Gastrocnemius medialis (tissue), 4 donors: ENCODE results near the gene HS3ST2. TPM values are rescaled to one million over a fixed set of nuclear protein-coding genes. Genes with fewer than 3 reads are reported as not detected.
"Not testable (repeated sequence)": the region's sequence is repeated elsewhere in the genome, so short reads cannot be mapped to it uniquely, and the experiment has no call there.

Experiments
- ATAC-seq, 2 donors: fragments of 150-250 bp; one replicate each; pipeline ENCODE4 v1.9.1; 2016
- DNase-seq, 2 donors: peaks; one replicate each; pipeline ENCODE4 v3.0.0-alpha.2; 2019
- H3K27ac ChIP-seq, 4 donors: fragments of 200-600 bp; sonication (generic); 1 replicate in 1 of 4; 2 replicates in 3 of 4; pipeline ENCODE4 v1.5.1; 2016 to 2018; ENCODE audit warnings: mild to moderate bottlenecking in 2 of 4, moderate library complexity in 1 of 4
- H3K27me3 ChIP-seq, 3 donors: fragments of 200-600 bp; sonication (generic) in 2 of 3; 1 replicate in 1 of 3; 2 replicates in 2 of 3; pipeline versions ENCODE4 v1.5.1 to v1.6.0; 2016 to 2019; ENCODE audit warnings: mild to moderate bottlenecking in 1 of 3, moderate library complexity in 1 of 3
- H3K36me3 ChIP-seq, 2 donors: fragments of 200-600 bp; sonication (generic) in 1 of 2; one replicate each; pipeline ENCODE4 v1.5.1; 2017 to 2018
- H3K4me1 ChIP-seq, 2 donors: fragments of 200-600 bp; sonication (generic) in 1 of 2; one replicate each; pipeline ENCODE4 v1.5.1; 2016 to 2017; ENCODE audit warnings: mild to moderate bottlenecking in 2 of 2
- H3K4me3 ChIP-seq, 4 donors: fragments of 200-600 bp; sonication (generic) in 3 of 4; 1 replicate in 1 of 4; 2 replicates in 3 of 4; pipeline ENCODE4 v1.5.1; 2016 to 2019; ENCODE audit warnings: mild to moderate bottlenecking in 2 of 4
- H3K9me3 ChIP-seq, 3 donors: fragments of 200-600 bp; sonication (generic) in 2 of 3; 1 replicate in 1 of 3; 2 replicates in 2 of 3; pipeline ENCODE4 v1.5.1; 2016 to 2019
- POLR2A ChIP-seq, 2 donors: fragments of 450-650 bp; IDR thresholded peaks; one replicate each; pipeline ENCODE4 v1.6.1; 2017; ENCODE audit warnings: antibody characterized with exemption in 2 of 2, mild to moderate bottlenecking in 2 of 2, moderate library complexity in 2 of 2
- in situ Hi-C, 4 donors: fragments of 200-750 bp; cut with MboI; loops; one replicate each; pipeline versions ENCODE4 v1.15.0 to v1.8.0; 2017; ENCODE audit warnings: low sequenced_read_pairs in 4 of 4
- intact Hi-C: fragments of 100-400 bp; cut with DNase I; formaldehyde crosslinking; loops from one replicate; pipeline ENCODE4 v1.15.1; 2023; ENCODE audit warnings: low total_unique reads
- total RNA-seq, 4 donors: library from RNA; depleted of rRNA; stranded (reverse); fragments of >200 nt; gene quantifications; one replicate each; pipeline versions ENCODE4 v1.1.0 to v1.2.3, GENCODE V29; 2016
- TF ChIP-seq, protein P1 (sequence below), 5 experiments: fragments of 450-650 bp in 3 of 5; fragments of 200-600 bp in 2 of 5; sonication (generic) in 2 of 5; IDR thresholded peaks in 4 of 5; conservative IDR thresholded peaks in 1 of 5; 1 replicate in 4 of 5; 2 replicates in 1 of 5; pipeline ENCODE4 v1.5.1; 2016 to 2019; ENCODE audit warnings: antibody characterized with exemption in 5 of 5, mild to moderate bottlenecking in 3 of 5, moderate library complexity in 3 of 5

Gene HS3ST2
- total RNA-seq, 4 donors from 2014 or later = 0.13 to 0.20 TPM; not detected in 2

DNA sequence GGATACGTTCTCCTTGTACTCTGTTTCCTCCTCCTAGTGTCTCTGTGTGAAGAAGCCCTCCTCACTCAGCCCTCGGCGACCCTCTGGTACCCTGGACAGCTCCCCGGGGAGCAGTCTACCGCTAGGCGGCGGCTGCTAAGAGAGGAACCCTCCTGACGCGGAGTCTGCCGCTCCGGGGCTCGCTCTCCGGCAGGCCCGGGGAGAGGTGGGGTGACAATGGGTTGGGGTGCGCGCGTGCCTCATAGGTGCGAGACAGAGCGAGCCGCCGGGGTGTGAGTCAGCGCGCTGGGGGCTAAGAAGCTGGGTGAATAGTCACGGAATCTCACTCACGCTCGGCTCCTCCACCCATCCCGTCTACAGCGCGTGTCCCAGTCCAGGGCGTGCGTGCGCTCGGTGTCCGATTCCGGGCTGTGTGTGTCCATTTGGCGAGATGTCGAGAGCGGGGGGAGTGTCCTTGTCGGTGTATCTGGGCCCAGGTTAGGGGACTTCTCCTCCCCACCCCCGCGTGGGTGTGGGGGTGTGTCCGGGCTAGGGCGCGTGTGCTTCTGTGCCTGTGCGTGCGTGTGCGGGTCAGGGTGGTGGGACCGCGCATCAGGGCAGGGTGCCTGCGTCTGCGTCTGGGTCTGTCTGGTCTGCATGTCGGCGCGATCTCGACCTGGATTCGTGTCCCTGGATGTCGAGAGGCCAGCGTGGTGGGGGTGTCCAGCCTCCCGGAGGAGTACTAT lies 577 bp upstream of the HS3ST2 start:
- H3K4me3 ChIP-seq = peak overlapping the region; percentile 48 to 58 (median 52)
- peaks cover 3 to 48% (median 31%) of the 10 kb centered on the region in 3 donors for H3K27me3 ChIP-seq
- peaks cover 6% of the 10 kb centered on the region in 2 donors for H3K4me1 ChIP-seq
- in situ Hi-C loops (no loop called here), intact Hi-C loops (no loop called here)
- DNase-seq (no peak), ATAC-seq (peak in 1 of 2 donors; percentile 30)
- H3K9me3 ChIP-seq = no peaks in the 10 kb centered on the region
- no peaks in the 10 kb centered on the region for H3K36me3 ChIP-seq
- H3K27ac ChIP-seq = no peak overlapping the region
- TF ChIP-seq POLR2A (IDR thresholded peaks at IDR 0.05) = no peak
- TF ChIP-seq, protein P1, sequence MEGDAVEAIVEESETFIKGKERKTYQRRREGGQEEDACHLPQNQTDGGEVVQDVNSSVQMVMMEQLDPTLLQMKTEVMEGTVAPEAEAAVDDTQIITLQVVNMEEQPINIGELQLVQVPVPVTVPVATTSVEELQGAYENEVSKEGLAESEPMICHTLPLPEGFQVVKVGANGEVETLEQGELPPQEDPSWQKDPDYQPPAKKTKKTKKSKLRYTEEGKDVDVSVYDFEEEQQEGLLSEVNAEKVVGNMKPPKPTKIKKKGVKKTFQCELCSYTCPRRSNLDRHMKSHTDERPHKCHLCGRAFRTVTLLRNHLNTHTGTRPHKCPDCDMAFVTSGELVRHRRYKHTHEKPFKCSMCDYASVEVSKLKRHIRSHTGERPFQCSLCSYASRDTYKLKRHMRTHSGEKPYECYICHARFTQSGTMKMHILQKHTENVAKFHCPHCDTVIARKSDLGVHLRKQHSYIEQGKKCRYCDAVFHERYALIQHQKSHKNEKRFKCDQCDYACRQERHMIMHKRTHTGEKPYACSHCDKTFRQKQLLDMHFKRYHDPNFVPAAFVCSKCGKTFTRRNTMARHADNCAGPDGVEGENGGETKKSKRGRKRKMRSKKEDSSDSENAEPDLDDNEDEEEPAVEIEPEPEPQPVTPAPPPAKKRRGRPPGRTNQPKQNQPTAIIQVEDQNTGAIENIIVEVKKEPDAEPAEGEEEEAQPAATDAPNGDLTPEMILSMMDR (IDR thresholded peaks at IDR 0.05 in 4 of 5, conservative IDR thresholded peaks at IDR 0.05 in 1 of 5) = peak in 3 of 5 experiments; percentile 21 to 48 (median 38)

DNA sequence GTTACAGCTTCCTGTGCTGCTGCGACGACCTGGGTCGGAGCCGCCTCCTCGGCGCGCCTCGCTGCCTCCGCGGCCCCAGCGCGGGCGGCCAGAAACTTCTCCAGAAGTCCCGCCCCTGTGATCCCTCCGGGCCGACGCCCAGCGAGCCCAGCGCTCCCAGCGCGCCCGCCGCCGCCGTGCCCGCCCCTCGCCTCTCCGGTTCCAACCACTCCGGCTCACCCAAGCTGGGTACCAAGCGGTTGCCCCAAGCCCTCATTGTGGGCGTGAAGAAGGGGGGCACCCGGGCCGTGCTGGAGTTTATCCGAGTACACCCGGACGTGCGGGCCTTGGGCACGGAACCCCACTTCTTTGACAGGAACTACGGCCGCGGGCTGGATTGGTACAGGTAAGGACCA lies 746 bp downstream of the HS3ST2 start:
- DNase-seq (no peak), ATAC-seq (no peak)
- intact Hi-C loops (no loop called here), in situ Hi-C loops (no loop called here)
- peaks cover 6% of the 10 kb centered on the region in 2 donors for H3K4me1 ChIP-seq
- no peaks in the 10 kb centered on the region for H3K9me3 ChIP-seq
- no peaks in the 10 kb centered on the region for H3K36me3 ChIP-seq
- H3K27ac ChIP-seq = no peak overlapping the region
- peak overlapping the region; percentile 48 to 58 (median 52) for H3K4me3 ChIP-seq
- TF ChIP-seq, protein P1 (IDR thresholded peaks at IDR 0.05 in 4 of 5, conservative IDR thresholded peaks at IDR 0.05 in 1 of 5) = no peak
- TF ChIP-seq POLR2A (IDR thresholded peaks at IDR 0.05) = no peak
- peaks cover 3 to 48% (median 31%) of the 10 kb centered on the region in 3 donors for H3K27me3 ChIP-seq

DNA sequence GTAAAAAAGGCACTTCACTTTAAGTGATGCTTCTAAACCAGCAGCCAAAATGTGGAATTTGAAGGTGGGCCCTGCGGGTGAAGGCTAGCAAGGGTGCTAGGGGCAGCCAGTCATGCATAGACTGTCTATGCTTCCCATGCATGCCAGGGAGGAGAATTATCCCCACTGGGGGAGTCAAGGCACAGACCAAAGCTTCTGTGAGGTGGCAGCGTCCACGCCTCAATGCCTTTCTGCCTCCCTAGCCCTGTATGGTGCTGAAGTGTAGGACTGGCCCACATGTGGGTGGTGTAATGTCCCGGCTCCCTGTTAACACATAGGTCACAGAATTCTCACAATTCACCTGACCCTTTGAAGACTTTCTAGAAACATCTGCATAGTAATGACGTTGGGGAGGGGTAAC lies 1.9 kb downstream of the HS3ST2 start:
- TF ChIP-seq, protein P1 (IDR thresholded peaks at IDR 0.05 in 4 of 5, conservative IDR thresholded peaks at IDR 0.05 in 1 of 5) = no peak
- TF ChIP-seq POLR2A (IDR thresholded peaks at IDR 0.05) = no peak
- no peak overlapping the region for H3K4me3 ChIP-seq
- ATAC-seq (no peak), DNase-seq (no peak)
- H3K27me3 ChIP-seq = peaks cover 3 to 48% (median 31%) of the 10 kb centered on the region in 3 donors
- no peaks in the 10 kb centered on the region for H3K36me3 ChIP-seq
- in situ Hi-C loops = no loop called here
- no peaks in the 10 kb centered on the region for H3K9me3 ChIP-seq
- H3K27ac ChIP-seq = no peak overlapping the region
- H3K4me1 ChIP-seq = peaks cover 6% of the 10 kb centered on the region in 2 donors
- intact Hi-C loops = no loop called here

DNA sequence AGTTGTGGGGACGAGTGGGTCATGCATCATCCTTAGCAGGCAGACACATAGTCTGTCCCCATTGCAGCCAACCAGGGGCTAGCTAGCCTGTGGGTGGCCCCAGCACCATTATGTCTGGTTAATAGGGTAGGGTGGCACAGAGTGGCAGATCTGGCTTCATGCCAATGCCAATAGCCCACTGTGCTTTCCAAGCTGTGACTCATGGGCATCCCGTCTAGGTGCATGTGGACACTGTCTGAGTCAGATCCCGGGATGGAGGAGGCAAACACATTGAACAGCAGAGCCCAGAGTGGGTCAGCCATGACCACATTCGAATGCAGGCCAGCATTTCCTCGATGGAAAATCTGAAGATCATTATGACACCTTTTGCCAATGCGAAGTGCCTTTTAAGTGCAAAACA lies 2.5 kb downstream of the HS3ST2 start:
- peaks cover 6% of the 10 kb centered on the region in 2 donors for H3K4me1 ChIP-seq
- intact Hi-C loops = no loop called here
- H3K9me3 ChIP-seq = no peaks in the 10 kb centered on the region
- DNase-seq = no peak
- no peak for TF ChIP-seq POLR2A (IDR thresholded peaks at IDR 0.05)
- H3K36me3 ChIP-seq = no peaks in the 10 kb centered on the region
- H3K27ac ChIP-seq = no peak overlapping the region
- peaks cover 3 to 48% (median 31%) of the 10 kb centered on the region in 3 donors for H3K27me3 ChIP-seq
- H3K4me3 ChIP-seq = no peak overlapping the region
- in situ Hi-C loops = no loop called here
- no peak for ATAC-seq

DNA sequence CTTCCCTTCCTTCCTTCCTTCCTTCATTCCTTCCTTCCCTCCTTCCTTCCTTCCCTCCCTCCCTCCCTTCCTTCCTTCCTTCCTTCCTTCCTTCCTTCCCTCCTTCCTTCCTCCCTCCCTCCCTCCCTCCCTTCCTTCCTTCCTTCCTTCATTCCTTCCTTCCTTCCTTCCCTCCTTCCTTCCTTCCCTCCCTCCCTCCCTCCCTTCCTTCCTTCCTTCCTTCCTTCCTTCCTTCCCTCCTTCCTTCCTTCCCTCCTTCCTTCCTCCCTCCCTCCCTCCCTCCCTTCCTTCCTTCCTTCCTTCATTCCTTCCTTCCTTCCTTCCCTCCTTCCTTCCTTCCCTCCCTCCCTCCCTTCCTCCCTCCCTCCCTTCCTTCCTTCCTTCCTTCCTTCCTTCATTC lies 4.8 kb downstream of the HS3ST2 start:
- H3K9me3 ChIP-seq, H3K36me3 ChIP-seq, ATAC-seq, in situ Hi-C loops, H3K4me1 ChIP-seq, H3K27ac ChIP-seq, DNase-seq, H3K4me3 ChIP-seq, intact Hi-C loops: not testable (repeated sequence)
- peaks cover 3 to 30% (median 20%) of the 10 kb centered on the region in 3 donors for H3K27me3 ChIP-seq
